ENCODE results near the gene SLC15A3. TPM values are rescaled to one million over a fixed set of nuclear protein-coding genes. Genes with fewer than 3 reads are reported as not detected.

The SLC15A3 gene
- polyA plus RNA-seq, 1 donor from 2014 or later: not detected

DNA sequence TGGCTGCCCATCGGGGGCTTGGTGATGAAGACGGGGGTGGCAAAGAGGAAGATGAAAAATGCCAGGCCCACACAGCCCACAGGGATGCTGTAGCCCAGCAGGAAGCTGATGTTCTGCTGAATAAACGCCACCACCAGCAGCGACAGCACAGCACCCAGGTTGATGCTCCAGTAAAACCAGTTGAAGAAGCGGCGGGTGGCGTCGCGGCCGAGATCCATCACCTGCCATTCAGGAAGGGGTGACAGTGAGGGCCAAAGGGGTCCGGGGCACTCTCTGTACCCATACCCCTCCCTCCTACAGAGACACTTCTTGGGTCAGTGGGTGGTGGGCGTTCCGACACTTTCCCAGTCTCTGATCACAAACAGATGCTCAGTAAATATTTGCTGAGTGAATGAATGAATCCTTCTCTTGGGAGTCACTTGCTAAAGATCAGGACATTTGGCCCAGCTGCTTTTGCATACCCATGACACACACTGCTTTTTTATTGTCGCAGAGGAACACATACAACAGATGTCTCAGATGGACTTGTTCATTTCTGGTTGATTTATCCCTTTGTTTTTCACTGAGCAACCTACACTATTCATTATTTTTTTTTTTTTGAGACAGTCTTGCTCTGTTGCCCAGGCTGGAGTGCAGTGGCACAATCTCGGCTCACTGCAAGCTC, 5.2 kb downstream of the SLC15A3 start:
- Histone ChIP-seq H3K9me2 (ENCODE audit: insufficient read depth, low read length) (no peaks in the 10 kb centered on the region), H3K79me2 (replicated peaks; ENCODE audit: insufficient read depth, low read length) (no peaks in the 10 kb centered on the region), H3K4me2 (ENCODE audit: low read length) (no peak overlapping the region), H2AFZ (ENCODE audit: low read depth, low read length) (no peak overlapping the region), H4K20me1 (ENCODE audit: insufficient read depth) (no peaks in the 10 kb centered on the region), H3F3A (ENCODE audit: insufficient read depth, low read length, poor library complexity, severe bottlenecking) (no peaks in the 10 kb centered on the region), H3K36me3 (ENCODE audit: insufficient read depth, low read length) (no peaks in the 10 kb centered on the region), H3K4me3 (ENCODE audit: low read length) (no peak overlapping the region), H3K9me3 (ENCODE audit: low read length) (no peaks in the 10 kb centered on the region), H3K27me3 (ENCODE audit: insufficient read depth, low read depth, low read length) (peaks cover 7% of the 10 kb centered on the region), H3K27ac (ENCODE audit: low read length) (no peak overlapping the region), H3K9ac (ENCODE audit: low read length) (no peak overlapping the region)
- no peak for TF ChIP-seq REST (IDR thresholded peaks at IDR 0.05; ENCODE audit: borderline replicate concordance)
- TF ChIP-seq EP300 (conservative IDR thresholded peaks at IDR 0.05; ENCODE audit: poor library complexity, severe bottlenecking): no peak
- no peak for TF ChIP-seq MXI1 (conservative IDR thresholded peaks at IDR 0.05; ENCODE audit: poor library complexity, severe bottlenecking)
- no peak for TF ChIP-seq RAD21 (conservative IDR thresholded peaks at IDR 0.05)
- no peak for TF ChIP-seq SMC3 (conservative IDR thresholded peaks at IDR 0.05; ENCODE audit: poor library complexity)
- no peak for TF ChIP-seq EZH2 (IDR thresholded peaks at IDR 0.05; ENCODE audit: borderline replicate concordance, insufficient read depth, low read length, poor library complexity, severe bottlenecking)
- TF ChIP-seq POLR2AphosphoS5 (IDR thresholded peaks at IDR 0.05): no peak
- TF ChIP-seq TAF1 (IDR thresholded peaks at IDR 0.05; ENCODE audit: low read depth): no peak
- TF ChIP-seq CTCF (IDR thresholded peaks at IDR 0.05; ENCODE audit: poor library complexity, severe bottlenecking): no peak

- H2AFZ ChIP-seq (ENCODE audit: low read depth, low read length): no peak overlapping the region
- H3K36me3 ChIP-seq (ENCODE audit: insufficient read depth, low read length): no peaks in the 10 kb centered on the region
- H3F3A ChIP-seq (ENCODE audit: insufficient read depth, low read length, poor library complexity, severe bottlenecking): no peaks in the 10 kb centered on the region
- H3K27ac ChIP-seq (ENCODE audit: low read length): no peak overlapping the region
- H3K9me2 ChIP-seq (ENCODE audit: insufficient read depth, low read length): no peaks in the 10 kb centered on the region
- H3K4me3 ChIP-seq (ENCODE audit: low read length): no peak overlapping the region
- no peak overlapping the region for H3K9ac ChIP-seq (ENCODE audit: low read length)
- H3K27me3 ChIP-seq (ENCODE audit: insufficient read depth, low read depth, low read length): no peaks in the 10 kb centered on the region
- no peaks in the 10 kb centered on the region for H3K9me3 ChIP-seq (ENCODE audit: low read length)
- H4K20me1 ChIP-seq (ENCODE audit: insufficient read depth): no peaks in the 10 kb centered on the region
- H3K79me2 ChIP-seq (replicated peaks; ENCODE audit: insufficient read depth, low read length): no peaks in the 10 kb centered on the region
- no peak for TF ChIP-seq CTCF (IDR thresholded peaks at IDR 0.05; ENCODE audit: poor library complexity, severe bottlenecking)
- TF ChIP-seq EP300 (conservative IDR thresholded peaks at IDR 0.05; ENCODE audit: poor library complexity, severe bottlenecking): no peak
- no peak overlapping the region for H3K4me2 ChIP-seq (ENCODE audit: low read length)
These were observed 6.7 kb downstream of the SLC15A3 start for GRCh38 chr11:60945295-60945667.
